Fibroblast of pulmonary artery (primary cell): ENCODE data around the gene DDX17.

Experiments used
- DNase-seq: peaks from one replicate; pipeline ENCODE4 v3.0.0-alpha.2; 2010; ENCODE audit warnings: low read depth
- H3K4me3 ChIP-seq: replicated peaks from 2 replicates; pipeline ENCODE4 v1.5.1; 2011; ENCODE audit warnings: low read depth, mild to moderate bottlenecking, control low read depth, low read length, moderate library complexity
- TF ChIP-seq, protein P1 (sequence below): IDR thresholded peaks from 2 replicates; pipeline ENCODE4 v1.5.1; 2011; ENCODE audit warnings: mild to moderate bottlenecking, control low read depth, low read length, inconsistent platforms; ENCODE audit errors: missing control alignments

DDX17 gene

DNA sequence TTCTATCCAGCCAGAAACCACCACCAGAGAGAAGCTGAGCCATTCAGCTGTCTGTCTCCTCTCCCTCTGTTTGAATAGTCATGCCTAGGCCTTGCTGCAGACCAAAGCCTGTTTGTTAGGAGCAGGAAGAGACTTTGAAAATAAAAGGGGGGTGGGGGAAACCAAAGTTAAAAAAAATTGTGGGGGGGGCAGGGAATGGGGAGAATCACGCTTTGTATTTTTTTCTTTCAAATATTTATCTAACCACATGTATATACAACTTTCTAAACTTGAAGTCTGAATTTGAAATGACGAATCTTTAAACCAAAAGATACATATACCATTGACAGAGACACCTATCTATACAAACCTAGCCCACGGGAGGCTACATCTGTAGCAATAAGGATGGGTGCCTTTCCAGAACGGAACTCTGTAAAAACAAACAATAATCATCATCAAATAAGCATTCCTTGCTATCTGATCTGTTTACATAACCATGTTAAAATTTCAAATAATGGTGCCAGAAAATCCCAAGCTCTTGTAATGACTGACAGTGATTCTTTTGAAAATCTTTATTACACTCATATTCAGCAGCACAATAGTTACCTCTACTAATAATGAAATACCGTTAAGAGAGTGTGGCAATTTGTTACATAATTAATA lies 14.3 kb downstream of the DDX17 start:
- H3K4me3 ChIP-seq = no peak overlapping the region
- TF ChIP-seq, protein P1, sequence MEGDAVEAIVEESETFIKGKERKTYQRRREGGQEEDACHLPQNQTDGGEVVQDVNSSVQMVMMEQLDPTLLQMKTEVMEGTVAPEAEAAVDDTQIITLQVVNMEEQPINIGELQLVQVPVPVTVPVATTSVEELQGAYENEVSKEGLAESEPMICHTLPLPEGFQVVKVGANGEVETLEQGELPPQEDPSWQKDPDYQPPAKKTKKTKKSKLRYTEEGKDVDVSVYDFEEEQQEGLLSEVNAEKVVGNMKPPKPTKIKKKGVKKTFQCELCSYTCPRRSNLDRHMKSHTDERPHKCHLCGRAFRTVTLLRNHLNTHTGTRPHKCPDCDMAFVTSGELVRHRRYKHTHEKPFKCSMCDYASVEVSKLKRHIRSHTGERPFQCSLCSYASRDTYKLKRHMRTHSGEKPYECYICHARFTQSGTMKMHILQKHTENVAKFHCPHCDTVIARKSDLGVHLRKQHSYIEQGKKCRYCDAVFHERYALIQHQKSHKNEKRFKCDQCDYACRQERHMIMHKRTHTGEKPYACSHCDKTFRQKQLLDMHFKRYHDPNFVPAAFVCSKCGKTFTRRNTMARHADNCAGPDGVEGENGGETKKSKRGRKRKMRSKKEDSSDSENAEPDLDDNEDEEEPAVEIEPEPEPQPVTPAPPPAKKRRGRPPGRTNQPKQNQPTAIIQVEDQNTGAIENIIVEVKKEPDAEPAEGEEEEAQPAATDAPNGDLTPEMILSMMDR = no peak
- DNase-seq = no peak

DNA sequence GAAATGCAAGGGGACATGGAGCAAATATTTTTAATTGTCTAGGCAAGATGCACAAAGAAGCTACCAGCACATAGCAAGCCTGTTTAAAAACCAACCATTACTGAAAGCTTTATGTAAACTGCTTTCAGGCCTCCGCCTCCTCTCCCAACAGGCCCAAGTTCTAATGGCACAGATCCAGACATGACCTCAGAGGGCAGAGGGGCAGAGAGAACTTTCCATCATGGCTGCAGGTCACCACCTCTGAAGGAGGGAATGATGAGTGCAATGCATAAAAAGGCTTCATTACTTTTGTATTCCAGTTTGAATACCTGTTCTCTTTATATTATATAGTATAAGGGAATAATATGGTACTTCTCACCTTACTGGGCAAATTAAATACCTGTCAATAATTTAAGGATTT lies 15.2 kb downstream of the DDX17 start:
- TF ChIP-seq, protein P1 = no peak
- no peak overlapping the region for H3K4me3 ChIP-seq
- peak; percentile 59 for DNase-seq

GRCh38 chr22:38490475-38490874 lies 15.6 kb downstream of the DDX17 start:
- DNase-seq = no peak
- H3K4me3 ChIP-seq = no peak overlapping the region
- TF ChIP-seq, protein P1 = no peak

DNA sequence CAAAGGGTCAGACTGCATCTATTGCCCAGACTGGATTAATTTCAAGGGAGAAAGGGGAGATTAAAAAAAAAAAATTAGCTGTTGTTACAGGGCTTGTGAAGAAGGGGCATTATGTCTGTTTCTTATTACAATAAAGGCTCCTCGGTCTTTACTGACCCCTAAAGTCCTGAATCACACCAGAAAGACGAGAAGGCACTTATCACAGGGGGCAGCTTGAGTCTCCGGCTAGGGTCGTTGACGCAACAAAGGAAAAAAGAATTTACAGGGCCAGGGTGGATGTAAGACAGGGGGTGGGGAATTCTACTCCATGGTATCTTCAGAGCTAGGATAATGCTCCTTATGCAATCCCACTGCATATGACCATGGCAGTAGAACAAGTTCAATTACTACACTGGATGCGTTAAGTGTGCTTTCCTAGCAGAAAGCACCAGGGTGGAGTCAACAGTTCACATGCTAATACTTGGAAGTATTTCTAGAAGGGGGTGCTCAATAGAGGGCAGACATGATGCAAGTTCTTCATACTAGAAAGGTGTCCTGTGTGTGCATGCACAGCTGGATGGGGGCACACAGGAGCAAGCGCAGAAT lies 16.5 kb downstream of the DDX17 start:
- TF ChIP-seq, protein P1 = no peak
- no peak overlapping the region for H3K4me3 ChIP-seq
- no peak for DNase-seq

GRCh38 chr22:38489142-38489541 lies 17.0 kb downstream of the DDX17 start:
- TF ChIP-seq, protein P1 = no peak
- H3K4me3 ChIP-seq = no peak overlapping the region
- DNase-seq = no peak

DNA sequence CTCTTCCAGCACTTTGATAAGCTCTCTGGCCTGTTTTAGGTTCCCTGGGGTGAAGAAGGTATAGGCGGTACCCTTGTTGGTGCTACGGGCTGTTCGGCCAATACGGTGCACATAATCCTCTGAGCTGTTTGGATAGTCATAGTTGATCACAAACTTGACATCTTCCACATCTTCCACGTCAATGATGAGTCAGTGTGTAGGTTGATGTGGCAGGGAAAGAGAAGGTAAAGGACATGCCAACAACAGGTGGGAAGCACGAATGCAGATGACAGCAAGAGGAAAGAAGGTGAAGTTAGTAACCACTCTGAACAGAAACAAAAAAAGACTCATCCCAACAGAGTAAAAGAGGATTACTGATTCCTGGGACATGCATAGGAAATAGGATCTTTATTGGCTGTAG lies 18.2 kb downstream of the DDX17 start:
- no peak for DNase-seq
- TF ChIP-seq, protein P1 = no peak
- no peak overlapping the region for H3K4me3 ChIP-seq

DNA sequence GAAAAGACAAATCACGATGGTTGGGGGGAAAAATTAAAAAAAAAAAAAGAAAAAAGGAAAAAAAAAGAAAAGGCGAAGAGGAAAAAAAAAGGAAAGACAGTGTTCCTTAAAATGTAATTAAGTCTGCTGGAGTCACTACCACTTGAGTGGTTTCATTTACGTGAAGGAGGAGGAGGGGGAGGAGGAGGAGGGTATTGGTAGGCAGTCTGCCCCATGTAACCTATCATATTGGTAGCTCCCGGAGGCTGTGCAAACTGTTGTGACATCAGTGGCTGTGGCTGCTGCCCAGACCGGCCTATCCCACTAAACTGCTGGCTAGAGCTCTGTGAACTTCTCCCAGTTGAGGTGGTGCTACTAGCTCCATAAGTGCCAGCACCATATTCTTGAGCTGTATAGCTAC lies 20.3 kb downstream of the DDX17 start:
- H3K4me3 ChIP-seq = no peak overlapping the region
- DNase-seq = no peak
- TF ChIP-seq, protein P1 = no peak
